ENCODE results near the gene NECAB2. TPM values are rescaled to one million over a fixed set of nuclear protein-coding genes. Genes with fewer than 3 reads are reported as not detected.

NECAB2 gene
- total RNA-seq: 0.39 TPM

- DNase-seq: no peak
Measured at GRCh38 chr16:83967838-83968305, at the start of gene NECAB2. Gene NECAB2, plus strand, starts transcription at chr16:83968244. Its CDS starts 405 bp downstream, at chr16:83968649.

- no peak for DNase-seq
Measured at GRCh38 chr16:83920894-83921491, 47.1 kb upstream of the NECAB2 start.

- no peak for DNase-seq
Measured at GRCh38 chr16:83923581-83924365, 44.3 kb upstream of the NECAB2 start.

DNA sequence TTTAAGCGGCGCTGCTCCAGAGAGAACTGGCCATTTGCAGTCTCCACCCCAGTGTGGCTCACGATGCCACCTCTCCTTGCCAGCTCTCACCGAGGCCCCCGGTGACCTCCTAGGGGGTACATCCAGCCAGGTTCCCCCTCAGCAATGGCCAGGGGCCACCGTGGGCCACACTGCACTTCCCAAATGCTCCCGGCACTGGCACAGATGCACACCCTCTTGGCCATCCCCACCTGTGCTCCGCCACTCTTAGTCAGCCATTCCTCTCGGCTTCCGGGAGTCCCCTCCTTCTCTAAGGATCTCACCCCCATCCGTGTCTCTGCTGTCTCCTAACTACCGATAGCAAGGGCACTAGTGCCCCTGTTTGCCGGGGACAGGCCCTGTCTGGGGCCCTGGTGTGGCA is 43.4 kb upstream of the NECAB2 start:
- no peak for DNase-seq

DNA sequence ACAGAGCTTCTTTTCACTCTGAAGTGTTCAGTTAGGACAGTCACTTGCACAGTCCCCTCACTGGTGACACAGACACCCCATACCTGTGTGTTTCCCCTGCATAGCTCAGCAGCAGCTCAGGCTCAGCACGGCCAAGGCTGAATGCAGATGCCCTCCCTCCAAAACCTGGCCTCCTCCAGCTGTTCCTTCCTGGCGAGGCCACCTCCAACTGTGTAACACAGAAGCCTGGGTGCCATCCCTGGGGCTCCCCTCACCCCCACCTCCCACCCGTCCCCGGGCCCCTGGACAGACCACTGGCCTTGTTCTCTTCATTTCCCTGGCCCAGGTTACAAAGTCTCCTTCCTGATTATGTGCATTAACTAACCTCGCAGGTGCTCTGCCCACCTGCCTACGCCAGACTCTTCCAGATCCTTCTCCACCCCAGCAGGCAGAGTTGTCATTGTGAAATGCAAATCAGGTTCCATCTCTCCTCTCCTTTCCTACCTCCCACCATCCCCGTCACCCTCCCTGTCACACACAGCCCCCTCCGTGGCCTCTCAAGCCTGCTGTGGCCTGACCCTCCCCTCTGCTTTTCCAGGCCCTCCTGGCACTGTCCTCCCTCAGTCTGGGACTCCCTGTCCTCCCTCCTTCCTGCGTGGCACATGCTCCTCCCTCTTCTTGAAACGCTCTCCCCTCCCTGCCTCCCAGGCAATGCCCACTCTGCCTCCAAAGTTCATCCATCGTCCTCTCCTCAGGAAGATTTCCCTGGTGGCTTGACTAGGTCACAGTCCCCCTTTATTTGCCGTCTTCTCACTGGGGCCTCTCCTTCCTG is 42.7 kb upstream of the NECAB2 start:
- DNase-seq: no peak

- no peak for DNase-seq
Measured at GRCh38 chr16:83925957-83926725, 41.9 kb upstream of the NECAB2 start.

DNA sequence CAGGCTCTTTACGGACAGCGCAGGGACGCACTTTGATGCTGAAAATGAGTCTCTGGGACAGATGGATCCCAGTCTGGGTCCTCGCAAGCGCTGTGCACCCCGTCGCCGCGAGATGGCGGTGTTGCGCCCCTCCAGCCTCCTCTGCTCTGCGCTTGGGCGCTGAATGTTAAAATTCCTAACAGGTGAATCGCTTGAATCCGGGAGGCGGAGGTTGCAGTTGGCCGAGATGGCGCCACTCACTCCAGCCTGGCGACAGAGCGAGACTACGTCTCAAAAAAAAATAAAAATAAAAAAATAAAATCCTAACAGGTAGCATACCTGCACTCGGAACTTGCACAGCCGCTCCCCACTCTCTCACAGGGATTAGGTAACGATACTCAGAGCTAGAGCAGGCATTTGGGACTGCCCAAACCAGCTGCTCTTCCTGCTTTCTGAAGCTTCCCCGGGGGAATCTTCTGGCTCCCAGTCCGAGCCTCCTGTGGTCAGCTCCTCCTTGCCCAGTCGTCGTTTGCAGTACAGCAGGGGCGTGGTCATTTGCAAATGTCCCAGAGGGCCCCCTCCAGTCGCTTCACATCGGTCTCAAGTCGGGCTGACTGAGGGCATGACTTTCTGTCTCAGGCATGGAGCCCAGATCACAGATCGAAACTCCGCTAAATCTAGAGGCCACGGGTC is 41.2 kb upstream of the NECAB2 start:
- DNase-seq: no peak

GRCh38 chr16:83928341-83929055 is 39.5 kb upstream of the NECAB2 start:
- no peak for DNase-seq

GRCh38 chr16:83929811-83930555 is 38.1 kb upstream of the NECAB2 start:
- DNase-seq: no peak

- no peak for DNase-seq
Measured at GRCh38 chr16:83930730-83931500, 37.1 kb upstream of the NECAB2 start.

GRCh38 chr16:83931556-83931955 is 36.5 kb upstream of the NECAB2 start:
- no peak for DNase-seq

- DNase-seq: no peak
Measured at GRCh38 chr16:83932304-83932703, 35.7 kb upstream of the NECAB2 start.

- no peak for DNase-seq
Measured at GRCh38 chr16:83932955-83933673, 34.9 kb upstream of the NECAB2 start.

DNA sequence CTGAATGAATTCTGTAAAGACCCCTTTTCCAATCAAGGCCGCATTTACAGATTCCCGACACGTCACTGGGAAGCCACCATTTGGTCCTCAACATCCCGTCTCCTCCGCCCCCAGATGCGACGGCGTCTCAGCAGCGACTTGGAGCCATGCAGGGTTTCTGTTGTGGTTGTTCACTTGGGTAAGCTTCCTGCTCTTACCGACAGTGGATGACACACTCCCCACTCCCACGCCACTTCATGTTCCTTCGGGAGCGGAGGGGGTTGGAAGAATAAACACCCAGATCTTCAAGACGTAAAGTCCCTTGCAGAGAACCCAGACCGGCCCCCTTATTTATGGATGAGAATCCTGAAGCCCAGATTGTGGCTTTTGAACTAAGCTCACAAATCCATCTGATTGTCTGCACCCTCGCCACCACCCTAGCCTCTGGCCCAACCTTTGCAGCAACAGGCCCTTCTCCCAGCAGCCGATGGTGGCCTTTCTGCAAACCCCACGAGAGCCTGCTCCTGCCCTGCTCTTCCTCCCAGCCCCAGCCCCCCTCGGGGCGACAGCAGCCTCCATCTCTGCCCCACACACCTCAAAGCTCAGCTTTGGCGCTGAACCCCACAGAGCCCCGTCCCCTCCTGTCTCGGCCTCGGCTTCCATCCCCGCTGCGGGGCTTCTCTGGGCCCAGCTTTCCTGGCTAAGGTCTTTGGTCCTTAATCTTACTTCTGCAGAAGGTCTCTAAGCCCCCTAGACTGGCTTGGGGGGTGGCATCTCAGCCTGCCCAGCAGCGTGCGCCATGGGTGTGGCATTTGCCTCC is 34.0 kb upstream of the NECAB2 start:
- DNase-seq: no peak

DNA sequence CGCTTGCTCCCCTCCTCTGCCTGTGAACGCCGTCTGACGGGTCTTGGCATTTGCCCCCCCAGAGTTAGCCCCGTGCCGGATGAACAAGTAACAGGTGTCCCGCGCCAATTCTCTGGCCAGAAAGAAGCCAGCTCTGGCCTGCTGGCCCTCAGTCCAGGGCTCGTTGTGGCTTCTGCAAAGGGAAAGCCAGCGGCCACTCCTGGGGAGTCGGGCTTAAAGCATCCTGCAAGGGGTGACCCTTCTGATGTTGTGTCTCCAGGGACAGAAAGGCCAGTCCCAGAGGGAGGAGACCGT is 33.4 kb upstream of the NECAB2 start:
- DNase-seq: no peak

GRCh38 chr16:83935005-83935857 is 32.8 kb upstream of the NECAB2 start:
- DNase-seq: no peak

- no peak for DNase-seq
Measured at GRCh38 chr16:83935858-83936255, 32.2 kb upstream of the NECAB2 start.

All from skin of body (tissue), 2 donors.